Ureter (tissue), 1 donor: ENCODE data around the gene PXK. TPM values are rescaled to one million over a fixed set of nuclear protein-coding genes. Genes with fewer than 3 reads are reported as not detected.
"Not testable (repeated sequence)": the region's sequence is repeated elsewhere in the genome, so short reads cannot be mapped to it uniquely, and the experiment has no call there.

Experiments used
- DNase-seq: peaks from one replicate; pipeline ENCODE4 v3.0.0-alpha.2; 2020; ENCODE audit warnings: low spot score
- total RNA-seq: library from RNA; stranded (reverse); gene quantifications from one replicate; pipeline ENCODE4 v1.2.4, GENCODE V29; 2023
- donor health status: DM: yes; HTN: yes; CAD: no.

The PXK gene
- 26.8 TPM for total RNA-seq

DNA sequence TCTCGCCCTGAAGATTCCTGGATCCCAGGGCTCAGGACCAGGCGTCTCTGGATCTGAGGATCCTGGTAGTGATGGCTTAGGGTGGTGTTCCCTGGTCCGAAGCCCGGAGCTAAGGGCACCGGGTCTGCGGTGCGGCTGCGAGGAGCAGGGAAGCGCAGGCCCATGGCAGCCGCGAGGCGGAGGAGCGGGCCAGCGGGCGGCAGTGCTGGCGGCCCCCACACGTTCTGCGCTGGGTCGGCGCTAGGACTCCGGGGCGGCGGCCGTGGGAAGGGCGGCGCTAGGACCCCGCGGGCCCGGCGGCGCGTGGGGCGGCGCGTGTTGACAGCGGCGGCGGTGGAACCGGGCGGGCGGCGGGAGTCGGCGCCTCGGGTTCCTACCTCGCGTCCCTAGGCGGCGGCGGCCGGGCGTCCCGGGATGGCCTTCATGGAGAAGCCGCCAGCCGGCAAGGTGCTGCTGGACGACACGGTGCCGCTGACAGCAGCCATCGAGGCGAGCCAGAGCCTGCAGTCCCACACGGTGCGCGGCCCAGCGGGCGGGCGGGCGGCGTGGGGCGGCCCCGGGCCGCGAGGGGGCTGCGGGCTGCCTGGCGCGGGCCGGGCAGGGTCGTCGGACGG, at the start of gene PXK:
TSS of gene PXK (plus strand) at position 318 of the 614 bp plus-strand sequence. CDS start at position 415, 97 bp downstream.
- DNase-seq: peak; percentile 74

DNA sequence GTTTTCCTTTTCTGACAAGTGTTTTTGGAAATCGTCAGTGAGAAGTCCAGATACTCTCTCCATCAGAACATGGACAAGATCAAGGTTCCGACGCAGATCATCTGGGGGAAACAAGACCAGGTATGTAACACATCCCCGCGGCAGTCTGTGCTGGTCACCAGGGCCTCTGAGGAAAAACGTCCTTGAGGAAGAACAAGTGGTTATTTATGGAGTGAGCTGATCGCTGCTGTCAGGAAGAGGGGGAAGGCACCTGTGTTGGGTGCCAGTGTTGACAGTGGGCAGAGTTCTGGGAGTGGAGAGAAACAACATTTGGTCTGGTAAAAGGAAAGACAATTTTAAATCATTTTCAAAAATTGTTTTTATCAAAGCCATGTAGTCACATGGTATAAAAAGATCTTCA, 47.4 kb upstream of the PXK start:
- DNase-seq: no peak

DNA sequence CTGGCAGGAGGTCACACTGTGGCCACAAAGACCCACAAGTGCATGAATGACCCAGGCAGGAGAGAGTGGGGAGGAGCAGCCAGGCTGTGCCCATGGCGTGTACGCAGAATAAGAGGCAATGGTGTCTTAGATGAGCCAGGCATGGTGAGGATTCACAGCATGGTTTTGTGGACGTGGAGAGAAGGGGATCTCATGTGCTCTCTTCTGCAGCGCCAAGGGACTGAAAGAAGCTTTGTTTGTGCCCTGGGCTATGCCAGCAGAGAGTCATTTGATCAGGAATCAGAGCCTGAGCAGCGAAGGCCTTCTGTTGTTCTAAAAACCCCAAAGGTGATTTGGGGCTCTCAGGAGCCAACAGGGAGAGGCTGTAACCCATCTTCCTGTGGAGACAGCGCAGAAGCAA, 45.3 kb upstream of the PXK start:
- no peak for DNase-seq

DNA sequence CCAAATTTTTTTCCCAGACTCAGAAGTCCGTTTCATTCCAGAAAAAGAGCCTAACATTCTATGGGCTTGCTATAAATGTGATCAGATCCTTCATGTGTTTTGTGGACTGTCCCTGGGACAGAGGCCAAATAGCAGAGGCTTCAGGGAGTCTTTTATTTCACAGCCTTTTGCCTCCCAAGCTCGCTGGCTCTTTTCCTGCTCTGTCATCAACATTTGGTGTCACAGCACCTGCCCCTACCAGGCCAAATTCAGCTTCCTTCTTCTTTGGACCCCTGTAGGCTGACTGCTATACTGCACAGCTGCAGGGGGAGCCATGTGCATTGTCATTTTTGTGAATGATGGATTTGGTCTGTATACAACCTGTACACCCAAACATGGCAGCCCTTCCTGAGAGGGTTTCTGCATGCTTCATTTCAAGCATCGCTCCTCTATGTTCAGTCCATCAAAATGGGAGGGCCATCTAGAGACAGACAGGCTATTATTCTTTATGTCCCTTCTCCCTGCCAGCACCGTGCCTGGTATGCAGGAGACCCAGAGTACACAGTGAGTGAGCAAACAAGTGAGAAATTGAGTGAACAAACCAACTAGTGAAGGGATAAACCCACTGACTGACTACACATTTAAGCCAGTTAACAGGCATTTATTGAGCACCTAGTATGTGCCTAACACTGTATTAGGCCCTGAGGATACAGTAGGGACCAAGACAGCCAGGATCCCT, 44.5 kb upstream of the PXK start:
- DNase-seq: no peak

DNA sequence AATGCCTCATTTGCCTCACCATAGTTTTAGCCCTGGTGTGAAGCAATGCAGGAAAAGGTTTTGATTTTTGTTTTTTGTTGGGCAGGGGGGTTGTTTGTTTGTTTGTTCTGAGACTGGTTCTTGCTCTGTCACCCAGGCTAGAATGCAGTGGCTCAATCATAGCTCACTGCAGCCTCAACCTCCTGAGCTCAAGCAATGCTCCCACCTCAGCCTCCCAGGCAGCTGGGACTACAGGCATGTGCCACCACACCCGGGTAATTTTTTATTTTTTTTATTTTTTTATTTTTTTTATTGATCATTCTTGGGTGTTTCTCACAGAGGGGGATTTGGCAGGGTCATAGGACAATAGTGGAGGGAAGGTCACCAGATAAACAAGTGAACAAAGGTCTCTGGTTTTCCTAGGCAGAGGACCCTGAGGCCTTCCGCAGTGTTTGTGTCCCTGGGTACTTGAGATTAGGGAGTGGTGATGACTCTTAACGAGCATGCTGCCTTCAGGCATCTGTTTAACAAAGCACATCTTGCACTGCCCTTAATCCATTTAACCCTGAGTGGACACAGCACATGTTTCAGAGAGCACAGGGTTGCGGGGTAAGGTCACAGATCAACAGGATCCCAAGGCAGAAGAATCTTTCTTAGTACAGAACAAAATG, 43.6 kb upstream of the PXK start:
- not testable (repeated sequence) for DNase-seq

DNA sequence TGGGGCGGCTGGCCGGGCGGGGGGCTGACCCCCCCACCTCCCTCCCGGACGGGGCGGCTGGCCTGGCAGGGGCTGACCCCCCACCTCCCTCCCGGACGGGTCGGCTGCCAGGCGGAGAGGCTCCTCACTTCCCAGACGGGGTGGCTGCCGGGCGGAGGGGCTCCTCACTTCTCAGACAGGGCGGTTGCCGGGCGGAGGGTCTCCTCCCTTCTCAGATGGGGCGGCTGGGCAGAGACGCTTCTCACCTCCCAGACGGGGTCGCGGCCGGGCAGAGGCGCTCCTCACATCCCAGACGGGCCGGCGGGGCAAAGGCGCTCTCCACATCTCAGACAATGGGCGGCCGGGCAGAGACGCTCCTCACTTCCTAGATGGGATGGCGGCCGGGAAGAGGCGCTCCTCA, 42.2 kb upstream of the PXK start:
- DNase-seq: not testable (repeated sequence)

DNA sequence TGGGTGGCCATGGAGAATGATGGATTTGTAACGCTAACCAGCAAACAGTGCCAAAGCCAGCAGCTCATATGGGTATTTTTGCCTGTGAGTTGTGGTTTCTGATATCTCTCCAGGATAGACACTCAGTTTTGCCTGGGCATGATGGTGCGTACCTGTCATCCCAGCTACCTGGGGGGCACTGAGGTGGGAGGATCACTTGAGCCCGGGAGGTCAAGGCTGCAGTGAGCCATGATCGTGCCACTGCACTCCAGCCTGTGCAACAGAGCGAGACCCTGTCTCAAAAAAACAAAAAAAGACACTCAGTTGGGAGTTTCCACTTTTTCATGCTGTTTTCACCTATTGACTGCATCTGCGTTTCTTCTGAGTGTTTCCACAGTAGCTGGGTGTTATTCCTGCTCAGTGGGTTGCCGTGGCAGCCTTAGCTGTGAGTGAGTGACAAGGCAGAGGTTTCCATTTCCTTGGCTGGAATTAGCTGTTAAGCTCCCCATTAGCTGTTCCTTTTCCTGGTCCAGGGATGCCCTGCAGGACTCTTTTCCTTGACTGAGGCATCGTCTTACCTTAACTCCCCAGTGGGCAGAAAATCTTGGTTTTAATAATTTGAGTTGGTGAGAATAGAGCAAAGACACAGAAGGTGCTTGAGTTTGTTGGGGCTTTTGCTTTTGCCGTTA, 40.9 kb upstream of the PXK start:
- DNase-seq: no peak

DNA sequence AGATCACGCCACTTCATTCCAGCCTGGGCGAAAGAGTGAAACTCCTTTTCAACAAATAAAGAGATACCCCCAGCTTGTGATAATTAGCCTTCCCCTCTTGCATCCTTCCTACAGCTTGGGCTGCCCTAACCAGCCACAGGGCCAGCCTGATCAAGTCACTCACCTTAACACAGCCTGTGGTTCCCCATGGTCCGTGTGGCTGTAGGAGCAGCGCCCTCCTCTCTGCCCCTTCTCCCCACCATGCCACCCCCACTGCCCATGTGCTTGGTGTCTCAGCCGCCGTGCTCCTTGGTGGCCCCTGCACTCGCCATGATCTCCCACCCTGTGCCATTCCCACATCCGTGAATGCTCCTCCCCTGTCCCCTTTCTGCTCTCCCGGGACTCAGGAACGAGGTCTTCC, 39.8 kb upstream of the PXK start:
- DNase-seq: no peak

DNA sequence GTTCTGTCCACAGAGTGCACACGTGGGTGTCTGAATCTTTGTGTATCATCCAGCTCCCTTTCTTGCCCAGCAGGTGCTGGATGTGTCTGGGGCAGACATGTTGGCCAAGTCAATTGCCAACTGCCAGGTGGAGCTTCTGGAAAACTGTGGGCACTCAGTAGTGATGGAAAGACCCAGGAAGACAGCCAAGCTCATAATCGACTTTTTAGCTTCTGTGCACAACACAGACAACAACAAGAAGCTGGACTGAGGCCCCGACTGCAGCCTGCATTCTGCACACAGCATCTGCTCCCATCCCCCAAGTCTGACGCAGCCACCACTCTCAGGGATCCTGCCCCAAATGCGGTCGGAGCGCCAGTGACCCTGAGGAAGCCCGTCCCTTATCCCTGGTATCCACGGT, 39.2 kb upstream of the PXK start:
- no peak for DNase-seq

DNA sequence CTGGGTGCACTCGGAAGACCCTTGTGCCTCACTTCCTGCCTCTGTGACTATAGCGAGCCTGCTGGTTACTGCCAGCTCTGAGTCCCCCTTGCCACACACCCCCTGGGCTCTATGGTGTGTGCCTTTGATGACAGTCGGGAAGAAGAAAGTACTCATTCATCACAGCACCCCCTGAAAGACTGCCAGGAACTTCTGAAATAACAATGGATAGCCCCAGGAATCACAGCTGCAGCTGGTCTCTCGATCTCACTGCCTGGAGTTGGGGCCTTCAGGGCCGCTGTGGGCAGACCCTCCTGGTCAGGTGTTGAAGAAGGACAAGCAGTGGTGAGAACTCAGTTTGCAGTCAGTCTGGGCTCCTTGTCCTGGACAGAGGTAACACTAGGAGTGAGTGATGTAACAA, 36.4 kb upstream of the PXK start:
- DNase-seq: no peak

DNA sequence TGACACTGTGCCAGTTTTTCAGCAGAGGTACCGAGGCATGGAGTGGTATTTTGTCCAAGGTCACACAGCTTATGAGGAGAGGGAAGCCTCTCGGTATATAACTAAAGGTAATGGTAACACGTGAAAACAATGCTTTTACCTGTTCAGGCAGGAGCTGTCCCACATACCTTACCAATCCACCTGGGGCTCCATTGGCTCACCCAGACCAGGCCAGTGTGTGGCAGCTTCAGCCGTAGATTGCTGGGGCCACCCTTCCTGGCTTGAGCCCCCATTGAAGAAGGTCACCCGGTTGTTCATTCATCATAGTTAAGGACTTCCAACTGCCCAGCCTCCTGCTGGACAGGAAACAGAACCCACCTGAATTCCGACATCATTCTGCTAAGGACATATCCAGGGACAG, 35.8 kb upstream of the PXK start:
- no peak for DNase-seq

DNA sequence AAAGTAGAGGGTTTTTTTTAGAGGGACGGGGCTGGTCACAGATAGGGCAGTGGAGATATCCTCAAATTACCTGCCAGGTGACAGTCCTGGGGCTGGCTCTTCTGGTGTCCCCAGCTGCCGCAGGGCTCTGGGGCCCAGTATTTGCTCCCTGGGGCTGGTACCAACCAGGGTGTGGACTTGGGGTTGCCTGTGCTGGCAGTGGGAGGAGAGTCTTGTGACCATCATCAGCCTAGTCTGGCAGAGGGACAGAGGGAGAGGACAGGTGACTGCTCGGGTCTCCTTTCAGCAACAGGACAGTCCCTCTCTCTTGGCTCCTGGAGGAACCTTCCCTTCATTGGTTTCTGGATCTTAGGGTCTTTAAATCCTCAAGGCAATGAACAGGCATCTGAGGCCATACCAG, 34.5 kb upstream of the PXK start:
- DNase-seq: no peak

DNA sequence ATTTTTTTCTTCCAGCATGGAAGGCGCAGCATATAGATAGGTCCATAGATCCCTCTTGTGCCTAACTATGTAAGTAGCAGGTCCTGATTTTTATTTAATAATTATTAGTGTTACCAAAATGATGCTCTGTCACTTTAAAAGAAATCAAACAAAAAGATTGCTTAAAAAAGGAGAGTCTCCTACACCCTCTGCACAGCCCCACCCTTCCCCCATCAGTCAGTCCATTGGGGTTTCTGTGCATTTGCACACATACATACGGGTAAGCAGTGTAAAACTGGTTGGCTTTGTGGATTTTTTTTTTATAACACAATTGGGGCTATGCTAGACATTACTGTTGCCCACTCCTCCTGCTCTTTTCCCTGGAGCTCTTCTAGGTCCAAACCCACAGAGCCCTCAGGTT, 33.6 kb upstream of the PXK start:
- no peak for DNase-seq

DNA sequence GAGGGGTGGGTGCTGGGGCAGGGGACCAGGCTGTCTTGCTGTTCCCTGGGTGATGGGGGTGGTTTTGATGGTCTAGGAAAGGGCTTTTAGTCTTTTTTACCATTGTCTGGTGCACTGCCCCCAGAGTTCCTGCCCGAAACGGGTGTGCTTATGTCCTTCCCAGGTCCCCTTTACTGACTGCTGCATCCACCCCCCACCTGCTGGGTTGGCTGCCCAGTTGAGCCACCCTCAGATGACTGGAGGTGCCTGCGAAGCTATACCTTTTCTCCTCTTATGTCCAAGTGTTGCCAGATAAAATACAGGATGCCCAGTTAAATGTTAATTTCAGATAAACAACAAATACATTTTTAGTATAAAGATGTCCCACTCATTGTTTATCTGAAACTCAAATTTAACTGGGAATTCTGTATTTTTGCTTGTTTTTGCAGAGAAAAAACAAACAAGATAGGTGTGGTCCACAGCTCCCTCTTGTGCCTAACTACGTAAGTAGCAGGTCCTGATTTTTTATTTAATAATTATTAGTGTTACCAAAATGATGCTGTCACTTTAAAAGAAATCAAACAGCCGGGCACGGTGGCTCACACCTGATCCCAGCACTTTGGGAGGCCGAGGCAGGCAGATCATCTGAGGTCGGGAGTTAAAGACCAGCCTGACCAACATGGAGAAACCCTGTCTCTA, 32.7 kb upstream of the PXK start:
- DNase-seq: no peak

DNA sequence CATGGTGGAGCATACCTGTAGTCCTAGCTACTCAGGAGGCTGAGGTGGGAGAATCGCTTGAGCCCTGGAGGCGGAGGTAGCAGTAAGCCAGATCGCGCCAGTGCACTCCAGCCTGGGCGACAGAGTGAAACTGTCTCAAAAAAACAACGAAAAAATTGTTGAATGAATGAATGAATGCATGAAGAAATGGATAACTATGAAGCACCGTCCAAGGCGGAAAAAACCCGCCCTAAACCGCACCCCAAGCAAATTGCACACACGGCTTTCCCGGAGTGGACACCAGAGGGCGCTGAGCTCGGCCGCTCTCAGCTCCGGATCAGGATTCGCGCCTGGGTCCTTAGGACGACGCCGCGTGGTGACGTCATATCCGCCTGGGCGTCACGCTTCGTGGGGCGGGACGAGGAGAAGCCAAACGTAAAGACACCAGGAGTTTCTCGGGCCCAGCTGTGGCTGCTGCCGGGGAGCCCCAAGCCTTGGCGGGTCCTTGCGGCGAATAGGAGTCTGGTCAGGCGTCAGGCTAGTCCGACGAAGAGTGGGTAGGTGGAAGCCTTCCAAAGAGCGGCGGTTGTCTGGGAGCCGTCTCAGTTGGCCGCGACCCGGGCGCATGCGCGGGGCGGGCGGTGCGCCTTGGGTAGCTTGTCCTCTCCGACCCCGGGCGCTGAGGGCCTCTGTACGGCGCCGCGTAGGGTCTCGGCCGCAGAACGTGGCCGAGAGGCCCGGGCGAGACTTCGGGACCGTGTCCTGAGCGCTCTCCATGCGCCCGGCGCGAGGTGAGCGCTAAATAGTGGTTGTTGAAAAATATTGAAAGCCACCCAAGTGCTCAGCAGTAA, 26.6 kb upstream of the PXK start, which contains the start of the genes HTD2 and RPP14:
TSS of gene HTD2 (plus strand) at position 639 of the 830 bp plus-strand sequence. CDS start 11,094 bp downstream, outside the sequence.
TSS of gene RPP14 (plus strand) at position 364 of the 830 bp plus-strand sequence. CDS start 4,085 bp downstream, outside the sequence.
- peak; percentile 99 for DNase-seq

DNA sequence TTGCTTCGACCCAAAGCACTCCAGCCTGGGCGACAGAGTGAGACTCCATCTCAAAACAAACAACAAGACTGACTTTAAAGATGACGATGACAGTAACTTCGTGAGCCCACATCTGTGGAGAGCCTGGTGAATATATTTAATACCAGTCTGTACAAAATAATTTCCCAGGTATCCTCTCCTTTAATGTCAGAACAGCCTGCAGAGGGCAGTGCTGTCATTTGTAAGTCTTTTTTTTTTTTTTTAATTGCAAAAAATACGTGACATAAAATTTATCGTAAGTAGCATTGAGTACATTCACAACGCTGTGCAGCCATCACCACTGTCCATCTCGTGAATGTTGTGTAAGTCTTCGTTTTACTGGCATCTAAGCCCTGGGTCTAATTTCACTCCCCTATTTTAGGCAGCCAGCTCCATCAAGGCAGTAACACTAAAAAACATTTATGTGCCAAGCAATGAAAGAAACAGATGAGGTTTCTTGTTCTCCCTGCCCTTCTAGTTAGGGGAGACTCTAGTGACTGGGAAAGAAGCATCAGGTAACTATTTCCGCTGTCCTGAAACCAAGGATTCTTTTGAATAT, 25.0 kb upstream of the PXK start:
- DNase-seq: no peak

DNA sequence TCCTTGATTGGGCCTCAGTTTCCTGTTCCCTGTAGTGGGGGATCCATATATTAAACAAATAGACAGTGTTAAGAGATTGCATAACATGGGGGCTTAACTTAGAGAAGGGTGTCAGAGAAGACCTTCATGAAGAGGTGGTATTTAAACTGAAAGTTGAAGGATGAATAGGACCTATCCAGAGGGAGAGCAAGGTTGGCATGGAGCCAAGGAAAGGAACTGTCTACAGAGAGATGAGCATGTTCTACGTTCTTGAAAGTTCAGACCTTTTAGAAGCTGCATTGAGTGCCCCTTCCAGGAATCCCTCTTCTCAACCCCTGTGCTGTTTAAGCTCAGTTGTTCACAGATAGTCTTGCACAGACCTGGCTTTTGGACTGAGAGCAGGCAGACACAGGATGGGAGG, 24.0 kb upstream of the PXK start:
- no peak for DNase-seq

DNA sequence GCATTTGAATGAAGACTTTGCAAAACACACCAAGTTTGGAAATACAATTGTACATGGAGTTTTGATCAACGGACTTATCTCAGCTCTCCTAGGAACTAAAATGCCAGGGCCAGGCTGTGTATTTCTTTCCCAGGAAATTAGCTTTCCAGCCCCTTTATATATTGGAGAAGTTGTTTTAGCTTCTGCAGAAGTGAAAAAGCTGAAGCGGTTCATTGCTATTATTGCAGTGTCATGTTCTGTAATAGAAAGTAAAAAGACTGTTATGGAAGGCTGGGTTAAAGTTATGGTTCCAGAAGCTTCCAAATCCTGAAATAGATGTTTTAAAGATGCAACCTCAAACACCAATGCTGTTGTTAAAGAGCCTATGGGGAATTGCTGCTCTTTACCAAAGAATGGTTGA, 14.9 kb upstream of the PXK start:
- no peak for DNase-seq

DNA sequence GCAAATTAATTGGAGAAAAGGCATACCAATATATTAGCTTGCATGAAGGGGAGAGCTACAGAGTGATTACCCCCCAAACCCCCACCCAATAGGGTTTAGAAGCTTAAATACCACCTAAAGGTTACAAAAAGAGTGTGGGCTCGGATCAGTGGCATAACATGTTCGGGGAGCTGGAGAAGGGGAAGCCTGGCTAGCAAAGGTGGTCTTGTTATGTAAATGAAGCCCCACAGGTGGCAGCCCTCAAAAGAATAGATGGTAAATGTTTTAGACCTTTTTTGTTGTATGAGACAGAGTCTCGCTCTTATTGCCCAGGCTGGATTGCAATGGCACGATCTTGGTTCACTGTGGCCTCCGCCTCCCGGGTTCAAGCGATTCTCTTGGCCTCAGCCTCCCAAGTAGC, 10.9 kb upstream of the PXK start:
- DNase-seq: no peak

DNA sequence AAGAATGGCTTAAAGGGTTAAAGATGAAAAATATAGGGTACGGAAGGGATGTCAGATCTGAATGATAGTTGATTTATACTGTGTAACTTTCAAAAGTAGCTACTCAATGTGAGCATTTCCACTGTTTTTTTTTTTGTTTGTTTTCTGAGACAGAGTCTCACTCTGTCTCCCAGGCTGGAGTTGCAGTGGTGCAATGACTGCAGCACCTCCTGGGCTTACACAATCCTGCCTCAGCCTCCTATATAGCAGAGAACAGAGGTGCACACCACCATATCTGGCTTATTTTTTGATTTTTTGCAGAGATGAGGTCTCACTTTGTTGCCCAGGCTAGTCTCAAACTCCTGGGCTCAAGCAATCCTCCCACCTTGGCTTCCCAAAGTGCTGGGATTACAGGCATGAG, 9.9 kb upstream of the PXK start:
- DNase-seq: no peak
